GM19324 (cell line): Measurements from ENCODE around the gene TSHR.

Experiments used
- ATAC-seq: cut with Tn5 transposase; IDR thresholded peaks from one replicate; pipeline ENCODE4 v1.9.1; 2021; ENCODE audit warnings: mild to moderate bottlenecking, moderate library complexity; ENCODE audit not compliant: unreplicated experiment, low FRiP score

Gene TSHR

DNA sequence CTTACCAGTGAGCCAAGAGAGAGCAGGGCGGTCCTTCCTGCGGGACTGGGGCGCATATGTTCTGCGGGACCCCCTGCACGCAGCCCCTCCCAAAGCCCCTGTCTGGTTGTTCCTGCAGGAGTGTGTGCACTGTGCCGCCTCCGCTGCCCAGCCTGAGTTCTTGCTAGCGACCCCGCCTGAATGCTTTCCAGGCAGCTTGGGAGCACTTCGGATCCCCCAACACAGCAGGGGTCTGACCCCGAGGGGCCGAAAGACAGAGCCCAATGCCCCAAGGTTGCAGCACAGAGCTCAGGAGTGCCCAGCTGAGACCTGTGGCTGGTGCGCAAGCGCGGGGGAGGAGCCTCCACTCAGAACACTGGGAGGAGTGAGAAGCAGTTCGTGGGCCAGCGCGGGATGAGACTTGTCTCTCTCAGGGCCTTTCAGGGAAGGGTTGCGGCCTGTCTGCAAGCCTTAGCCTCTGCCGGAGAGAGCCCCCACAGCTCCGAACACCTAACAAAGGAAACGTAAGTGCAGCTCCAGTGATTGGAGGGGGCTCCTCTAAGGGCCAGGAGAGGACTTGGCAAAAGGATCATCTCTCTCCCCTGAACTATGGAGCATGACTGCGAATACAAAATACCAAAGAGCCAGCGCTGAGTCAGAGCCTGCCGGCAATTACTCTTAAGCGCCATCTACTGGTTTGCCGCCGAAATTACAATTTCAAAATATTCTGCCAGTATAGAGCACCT lies 214.8 kb downstream of the TSHR start:
- ATAC-seq: peak; percentile 98

DNA sequence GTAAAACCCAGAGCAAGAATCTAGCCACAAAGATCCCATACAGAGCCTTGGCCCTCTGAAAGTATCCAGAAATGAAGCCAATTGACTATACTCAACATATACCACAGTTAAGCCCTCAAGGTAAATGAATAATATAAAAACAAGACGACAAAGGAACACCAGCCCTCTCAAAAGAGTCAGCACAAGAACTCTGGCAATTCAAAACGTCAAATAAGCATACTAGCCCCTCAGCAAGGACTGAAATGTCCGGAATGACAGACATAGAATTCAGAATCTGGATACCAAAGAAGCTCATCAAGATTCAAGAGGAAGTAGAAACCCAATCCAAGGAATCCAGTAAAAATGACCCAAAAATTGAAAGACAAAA lies 215.4 kb downstream of the TSHR start:
- no peak for ATAC-seq

DNA sequence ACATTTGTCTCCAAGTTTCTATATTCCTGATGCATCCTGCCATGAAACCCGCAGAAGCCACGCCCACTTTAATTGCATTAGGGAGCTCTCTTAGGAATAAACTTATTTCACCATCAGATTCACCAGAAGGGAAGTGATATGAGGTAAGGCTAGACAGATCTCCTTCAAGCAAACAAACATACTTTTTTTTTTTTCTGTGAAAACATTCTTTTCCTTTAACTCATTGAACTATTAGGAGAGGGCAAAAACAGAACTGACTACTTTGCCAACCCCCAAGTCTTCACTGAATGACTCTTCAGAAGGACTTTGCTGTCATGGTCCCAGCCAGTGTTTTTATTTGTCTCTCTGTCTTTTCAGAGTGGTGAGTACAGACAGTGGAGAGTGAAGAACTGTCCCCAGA lies 216.9 kb downstream of the TSHR start:
- peak; percentile 19 for ATAC-seq

DNA sequence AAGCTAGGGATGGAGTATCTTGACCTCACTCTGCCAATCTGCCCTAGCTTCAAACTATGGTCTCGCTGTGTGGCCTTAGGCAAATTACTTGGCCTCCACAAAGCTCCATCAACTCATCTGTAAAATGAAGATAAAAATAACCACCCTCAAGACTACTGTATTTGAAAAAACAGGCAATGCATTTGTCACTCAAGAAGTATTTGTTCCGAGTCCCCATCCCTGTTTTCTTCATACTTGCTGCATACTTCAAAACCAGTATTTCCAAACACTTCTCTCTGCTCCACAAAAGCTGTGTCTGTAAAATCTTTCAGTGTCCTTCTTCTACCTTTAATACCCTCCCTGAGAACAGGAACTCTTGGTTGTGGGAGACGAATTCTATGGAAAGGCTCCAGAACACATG lies 217.5 kb downstream of the TSHR start:
- peak; percentile 45 for ATAC-seq

DNA sequence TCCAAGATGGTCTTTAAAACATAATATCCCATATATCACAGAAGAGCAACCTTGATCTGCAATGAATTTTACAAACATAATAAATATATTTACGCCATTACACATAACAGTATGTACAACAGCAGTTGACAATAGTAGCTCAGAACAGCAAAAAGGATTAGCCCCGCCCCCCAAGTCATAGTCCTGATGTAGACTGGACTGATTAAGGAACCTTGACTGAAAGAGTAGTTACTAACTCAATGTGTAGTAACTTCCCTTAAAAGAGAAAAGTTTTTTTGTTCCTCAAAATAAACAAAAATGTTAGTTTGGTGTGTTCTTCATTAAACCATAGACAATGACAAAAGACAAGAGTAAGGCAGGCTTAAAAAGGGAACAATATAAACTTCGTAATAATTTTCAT lies 220.8 kb downstream of the TSHR start:
- no peak for ATAC-seq

DNA sequence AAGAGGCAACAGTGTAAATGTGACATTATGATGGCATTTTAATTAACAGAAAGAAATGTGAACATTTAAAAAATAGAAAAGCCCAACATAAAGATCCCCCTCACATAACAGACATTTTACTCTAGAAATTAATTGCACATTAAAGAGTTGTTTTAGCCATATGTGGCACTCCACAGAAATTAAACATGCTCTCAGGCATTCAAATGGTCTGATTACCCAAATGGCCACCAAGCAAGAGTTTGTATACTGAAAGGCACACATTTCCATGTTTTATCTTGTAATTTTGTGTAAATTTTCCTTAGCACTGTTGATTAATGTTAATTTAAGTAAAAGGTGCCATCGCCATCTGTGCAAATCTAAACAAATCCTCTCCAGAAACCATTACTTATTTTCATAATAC lies 221.8 kb downstream of the TSHR start:
- ATAC-seq: no peak

DNA sequence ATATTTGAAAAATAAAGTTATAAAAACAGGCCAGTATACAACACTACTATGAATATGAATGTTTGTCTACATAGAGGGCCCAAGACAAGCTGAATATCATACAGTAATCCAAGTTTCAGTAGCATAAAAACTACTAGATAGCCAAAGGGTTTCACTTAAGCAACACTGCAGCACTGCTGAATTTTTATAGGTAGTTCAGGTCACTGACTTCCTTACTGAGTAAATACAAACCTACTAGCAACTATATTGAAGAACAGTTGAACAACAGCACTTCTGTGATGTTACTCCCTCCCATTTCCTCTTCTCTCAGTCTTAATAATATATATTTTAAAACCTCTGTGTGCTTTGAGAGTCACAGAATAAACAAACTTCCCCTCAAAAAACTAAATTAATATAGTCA lies 222.6 kb downstream of the TSHR start:
- ATAC-seq: no peak

DNA sequence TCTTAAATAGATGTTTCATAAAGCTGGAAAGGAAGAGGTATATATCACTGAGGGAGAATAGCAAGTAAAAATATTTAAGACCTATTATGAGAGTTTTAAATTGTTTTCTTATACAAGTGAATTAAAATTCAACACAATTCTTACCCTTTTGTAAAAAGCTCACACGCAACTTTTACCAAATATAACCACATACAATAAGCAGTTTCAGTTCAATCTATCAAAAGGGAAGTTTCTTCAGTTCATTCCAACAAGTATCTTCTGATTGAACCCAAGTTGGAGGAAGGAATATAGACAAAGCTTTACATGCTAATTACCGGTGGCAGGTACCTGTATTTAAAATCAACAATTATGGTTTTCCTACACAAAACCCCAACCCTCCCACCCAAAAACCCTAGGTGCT lies 224.2 kb downstream of the TSHR start:
- ATAC-seq: no peak

DNA sequence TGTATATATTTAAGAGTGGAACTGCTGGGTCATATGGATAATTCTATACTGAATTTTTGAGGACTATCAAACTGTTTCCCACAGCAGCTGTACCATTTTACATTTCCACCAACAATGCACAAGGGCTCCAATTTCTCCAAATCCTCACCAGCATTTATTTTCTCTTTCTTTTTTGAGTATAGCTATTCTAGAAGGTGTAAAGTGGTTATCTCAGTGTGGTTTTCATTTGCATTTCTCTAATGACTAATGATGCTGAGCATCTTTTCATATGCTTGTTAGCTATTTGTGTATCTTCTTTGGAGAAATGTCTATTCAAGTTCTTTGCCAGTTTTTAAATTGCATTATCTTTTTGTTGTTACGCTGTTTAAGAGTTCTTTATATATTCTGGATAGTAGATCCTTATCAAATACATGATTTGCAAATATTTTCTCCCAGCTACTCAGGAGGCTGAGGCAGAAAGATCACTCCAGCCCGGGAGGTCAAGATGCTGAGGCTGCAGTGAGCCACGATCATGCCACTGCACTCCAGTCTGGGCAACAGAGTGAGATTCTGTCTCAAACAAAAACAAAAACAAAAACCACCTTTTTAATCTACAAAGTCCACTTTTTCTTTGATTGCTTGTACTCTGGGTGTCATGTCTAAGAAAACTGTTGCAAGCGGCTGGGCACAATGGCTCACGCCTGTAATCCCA lies 232.6 kb downstream of the TSHR start:
- ATAC-seq: peak; percentile 93

DNA sequence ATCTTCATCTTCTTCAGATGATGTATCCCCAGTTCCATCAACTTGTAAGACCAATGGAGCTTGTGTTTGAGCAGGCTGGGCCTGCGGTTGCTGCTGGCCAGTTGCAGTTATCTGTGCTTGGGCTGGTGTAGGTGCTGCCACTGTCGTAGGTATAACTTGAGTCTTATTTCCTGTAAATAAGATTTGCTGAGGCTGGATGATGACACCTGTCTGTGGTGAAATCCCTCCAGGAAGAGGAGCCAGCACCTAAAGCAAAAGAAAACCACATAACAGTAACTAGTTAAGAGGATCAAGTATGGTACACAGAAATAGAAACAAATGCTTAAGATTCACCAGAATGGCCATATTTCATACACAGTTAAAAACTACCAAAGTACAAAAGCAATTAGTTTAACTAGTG lies 237.2 kb downstream of the TSHR start:
- ATAC-seq: no peak

DNA sequence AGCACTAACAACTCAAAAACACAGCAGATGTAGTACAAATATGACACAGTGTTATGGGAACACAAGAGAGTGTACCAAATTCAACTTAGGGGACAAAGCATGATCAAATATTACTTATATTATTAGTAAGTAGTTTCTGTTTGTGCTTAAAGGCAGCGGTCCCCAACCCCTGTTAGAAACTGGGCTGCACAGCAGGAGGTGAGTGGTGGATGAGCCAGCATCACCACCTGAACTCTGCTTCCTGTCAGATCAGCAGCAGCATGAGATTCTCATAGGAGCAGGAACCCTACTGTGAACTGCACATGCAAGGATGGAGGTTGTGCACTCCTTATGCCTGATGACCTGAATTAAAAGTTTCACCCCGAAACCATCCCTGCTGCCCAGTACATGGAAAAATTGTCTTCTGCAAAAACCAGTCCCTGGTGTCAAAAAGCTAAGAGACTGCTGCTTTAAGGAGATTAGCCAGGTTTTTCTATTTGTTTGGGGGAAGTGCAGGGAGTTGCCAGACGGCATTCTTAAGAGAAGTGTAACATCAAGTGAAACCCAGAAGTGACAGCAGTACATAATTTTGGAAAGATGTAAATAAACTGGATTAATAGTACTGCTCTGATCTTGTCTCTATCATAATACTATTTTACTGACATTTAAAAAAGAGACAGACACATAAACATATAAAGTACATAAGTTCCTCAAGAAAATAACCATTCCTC lies 238.7 kb downstream of the TSHR start:
- no peak for ATAC-seq
